SK-N-MC (cell line): Measurements from ENCODE around the gene RTP3.

ENCODE experiments used
- DNase-seq: peaks from one replicate; pipeline ENCODE4 v3.0.0-alpha.2; 2011; ENCODE audit warnings: low read depth, low spot score
- H3K27ac ChIP-seq: fragments of 200-600 bp; sonication (generic); 2 replicates; pipeline ENCODE4 v1.5.1; 2016; ENCODE audit warnings: mixed run types
- H3K36me3 ChIP-seq: fragments of 200-600 bp; sonication (generic); 2 replicates; pipeline ENCODE4 v1.6.1; 2017; ENCODE audit warnings: antibody characterized with exemption, low read length, mixed read lengths; ENCODE audit not compliant: insufficient read depth
- H3K4me3 ChIP-seq: fragments of 200-600 bp; sonication (generic); 2 replicates; pipeline ENCODE4 v1.5.1; 2016
- H3K9ac ChIP-seq: fragments of 200-600 bp; sonication (generic); 2 replicates; pipeline ENCODE4 v1.8.0; 2017; ENCODE audit warnings: mixed run types, mixed read lengths; ENCODE audit not compliant: insufficient read length
- H3K9me3 ChIP-seq: fragments of 200-600 bp; sonication (generic); 2 replicates; pipeline ENCODE4 v1.6.1; 2017; ENCODE audit warnings: low read depth, mild to moderate bottlenecking, antibody characterized with exemption, low read length, moderate library complexity, mixed read lengths
- EZH2 ChIP-seq: fragments of 200-600 bp; sonication (generic); IDR thresholded peaks from one replicate; pipeline ENCODE4 v1.6.1; 2017; ENCODE audit warnings: antibody characterized with exemption
- FOXP2 ChIP-seq: optimal IDR thresholded peaks from 2 replicates; pipeline ENCODE3; 2011; ENCODE audit warnings: mild to moderate bottlenecking, moderate library complexity; ENCODE audit not compliant: insufficient read depth; ENCODE audit errors: extremely low read length, control extremely low read depth
- POLR2AphosphoS5 ChIP-seq: IDR thresholded peaks from 2 replicates; pipeline ENCODE4 v1.6.1; 2012; ENCODE audit warnings: mild to moderate bottlenecking, low read depth, low read length, borderline replicate concordance

Gene RTP3

GRCh38 chr3:46497556-46498265, at the start of gene RTP3:
Gene RTP3, plus strand, starts transcription at chr3:46497976. Its CDS starts 87 bp downstream, at chr3:46498063.
- Histone ChIP-seq H3K27ac (no peak within 1 kb of the TSS), H3K9me3 (no peaks in the 10 kb centered on the region), H3K36me3 (no peaks in the 10 kb centered on the region), H3K4me3 (no peak within 1 kb of the TSS), H3K9ac (no peak within 1 kb of the TSS)
- TF ChIP-seq EZH2 (no peak), POLR2AphosphoS5 (no peak), FOXP2 (no peak)
- no peak for DNase-seq

DNA sequence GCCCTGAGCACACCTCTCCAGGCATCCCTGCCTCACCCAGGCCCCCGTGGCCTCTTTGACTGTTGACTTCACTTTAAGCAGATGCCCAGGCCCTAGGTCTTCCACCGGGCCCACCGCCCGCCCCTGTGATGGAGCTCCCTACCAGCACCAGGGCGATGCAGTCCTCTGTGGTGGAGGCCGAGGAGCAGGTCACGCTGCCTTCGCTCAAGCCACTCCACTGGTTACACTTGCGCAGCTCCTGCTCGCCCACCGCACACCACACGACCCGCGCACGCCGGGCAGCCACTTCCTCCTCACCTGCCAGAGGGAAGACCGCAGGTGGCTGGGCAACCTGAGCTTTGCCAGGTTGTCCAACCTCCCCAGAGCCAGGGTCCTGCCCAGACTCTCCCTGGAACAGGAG, 49.1 kb upstream of the RTP3 start:
- H3K9me3 ChIP-seq, result no peaks in the 10 kb centered on the region
- H3K27ac ChIP-seq, result no peak overlapping the region
- no peaks in the 10 kb centered on the region for H3K36me3 ChIP-seq
- H3K9ac ChIP-seq, result no peak overlapping the region
- H3K4me3 ChIP-seq, result no peak overlapping the region
- no peak for TF ChIP-seq EZH2
- no peak for TF ChIP-seq POLR2AphosphoS5
- no peak for TF ChIP-seq FOXP2
- DNase-seq, result no peak

DNA sequence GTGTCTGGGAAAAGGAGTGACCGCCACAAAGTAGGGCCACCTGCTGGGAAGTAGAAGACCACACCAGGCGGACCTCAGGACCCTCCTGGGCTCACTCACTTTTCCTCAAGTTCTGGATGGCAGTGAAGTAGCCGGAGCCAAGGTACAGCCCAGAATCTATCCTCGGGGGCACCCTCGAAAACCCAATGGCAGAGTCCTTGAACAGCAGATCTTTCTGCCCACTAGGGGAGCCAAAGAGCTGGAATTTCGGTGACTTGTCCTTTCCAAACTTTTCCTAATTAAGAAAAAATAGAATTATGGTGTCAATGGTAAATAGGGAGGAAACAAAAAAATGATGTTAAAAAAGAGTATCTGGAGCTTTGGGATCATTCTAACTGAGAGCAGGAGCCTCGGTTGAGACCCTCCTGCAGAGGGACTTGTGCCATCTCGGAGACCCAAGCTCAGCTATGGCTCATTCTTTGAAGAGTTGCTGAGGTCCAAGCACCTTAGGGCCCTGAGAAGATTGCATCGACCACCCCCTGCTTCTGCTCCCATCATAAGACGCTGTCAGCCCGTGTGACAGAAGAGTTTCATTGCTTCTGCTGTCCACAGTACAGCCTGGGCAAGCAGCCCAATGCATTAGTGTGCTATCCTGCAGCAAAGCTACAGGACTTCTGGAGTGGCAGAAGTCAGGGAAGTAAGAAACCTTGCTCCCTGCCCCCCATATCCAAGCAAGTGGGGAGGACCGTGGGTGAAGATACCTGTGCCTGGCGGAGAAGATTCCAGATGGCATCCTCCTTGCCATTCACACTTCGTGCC, 47.8 kb upstream of the RTP3 start:
- Histone ChIP-seq H3K27ac (no peak overlapping the region), H3K9ac (no peak overlapping the region), H3K36me3 (no peaks in the 10 kb centered on the region), H3K9me3 (no peaks in the 10 kb centered on the region), H3K4me3 (no peak overlapping the region)
- no peak for TF ChIP-seq FOXP2
- no peak for TF ChIP-seq EZH2
- no peak for TF ChIP-seq POLR2AphosphoS5
- no peak for DNase-seq

DNA sequence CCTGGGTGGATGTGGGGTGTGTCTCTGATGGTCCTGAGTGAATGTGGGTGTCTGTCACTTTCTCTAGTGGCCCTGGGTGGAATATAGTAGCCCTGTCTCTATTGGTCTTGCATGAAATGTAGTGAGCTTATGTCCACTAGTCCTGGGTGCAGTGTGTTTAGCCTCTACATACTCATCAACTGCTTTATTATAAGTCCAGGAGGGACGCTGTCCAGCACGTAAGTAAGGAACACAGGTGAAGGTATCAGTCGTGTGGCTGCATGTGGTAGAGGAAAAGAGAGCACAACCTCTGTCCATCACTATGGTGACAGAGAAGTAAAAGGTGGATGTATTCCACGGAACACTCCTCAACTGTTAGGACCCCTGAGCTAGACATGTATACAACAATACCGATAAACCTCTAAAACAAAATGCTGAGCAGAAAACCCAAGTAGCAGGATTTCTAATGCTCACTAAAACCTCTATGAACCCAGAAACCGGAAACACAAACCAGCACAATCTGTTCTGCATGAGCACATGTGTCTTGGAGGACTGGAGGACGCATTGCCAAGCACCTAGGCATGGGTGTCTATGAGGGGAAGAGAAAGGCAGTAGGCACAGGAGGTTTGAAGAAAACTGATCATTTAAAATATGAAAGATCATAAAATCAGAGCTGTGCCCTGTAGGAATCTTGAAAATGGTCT, 44.1 kb upstream of the RTP3 start:
- no peak overlapping the region for H3K27ac ChIP-seq
- no peaks in the 10 kb centered on the region for H3K9me3 ChIP-seq
- DNase-seq, result no peak
- no peak overlapping the region for H3K9ac ChIP-seq
- no peaks in the 10 kb centered on the region for H3K36me3 ChIP-seq
- TF ChIP-seq POLR2AphosphoS5, result no peak
- no peak for TF ChIP-seq FOXP2
- TF ChIP-seq EZH2, result no peak
- H3K4me3 ChIP-seq, result no peak overlapping the region

- DNase-seq, result no peak
- H3K9me3 ChIP-seq, result no peaks in the 10 kb centered on the region
- no peak overlapping the region for H3K27ac ChIP-seq
- no peak overlapping the region for H3K9ac ChIP-seq
- no peak overlapping the region for H3K4me3 ChIP-seq
- no peaks in the 10 kb centered on the region for H3K36me3 ChIP-seq
- TF ChIP-seq POLR2AphosphoS5, result no peak
- TF ChIP-seq FOXP2, result no peak
- no peak for TF ChIP-seq EZH2
These were observed 43.6 kb upstream of the RTP3 start for GRCh38 chr3:46454209-46454595.

GRCh38 chr3:46454606-46455005, 43.2 kb upstream of the RTP3 start:
- Histone ChIP-seq H3K9me3 (no peaks in the 10 kb centered on the region), H3K4me3 (no peak overlapping the region), H3K9ac (no peak overlapping the region), H3K36me3 (no peaks in the 10 kb centered on the region), H3K27ac (no peak overlapping the region)
- DNase-seq, result no peak
- TF ChIP-seq POLR2AphosphoS5 (no peak), FOXP2 (no peak), EZH2 (no peak)

- Histone ChIP-seq H3K9me3 (no peaks in the 10 kb centered on the region), H3K4me3 (no peak overlapping the region), H3K36me3 (no peaks in the 10 kb centered on the region), H3K27ac (no peak overlapping the region), H3K9ac (no peak overlapping the region)
- TF ChIP-seq POLR2AphosphoS5 (no peak), EZH2 (no peak), FOXP2 (no peak)
- DNase-seq, result no peak
These were observed 42.3 kb upstream of the RTP3 start for GRCh38 chr3:46455231-46456115.

GRCh38 chr3:46456118-46456517, 41.7 kb upstream of the RTP3 start:
- H3K9me3 ChIP-seq, result no peaks in the 10 kb centered on the region
- H3K27ac ChIP-seq, result no peak overlapping the region
- TF ChIP-seq EZH2 (no peak), FOXP2 (no peak), POLR2AphosphoS5 (no peak)
- H3K36me3 ChIP-seq, result no peaks in the 10 kb centered on the region
- no peak overlapping the region for H3K4me3 ChIP-seq
- DNase-seq, result no peak
- H3K9ac ChIP-seq, result no peak overlapping the region
